ENCODE data around the gene RPRM.
"Not testable (repeated sequence)": the region's sequence is repeated elsewhere in the genome, so short reads cannot be mapped to it uniquely, and the experiment has no call there.

Gene RPRM

DNA sequence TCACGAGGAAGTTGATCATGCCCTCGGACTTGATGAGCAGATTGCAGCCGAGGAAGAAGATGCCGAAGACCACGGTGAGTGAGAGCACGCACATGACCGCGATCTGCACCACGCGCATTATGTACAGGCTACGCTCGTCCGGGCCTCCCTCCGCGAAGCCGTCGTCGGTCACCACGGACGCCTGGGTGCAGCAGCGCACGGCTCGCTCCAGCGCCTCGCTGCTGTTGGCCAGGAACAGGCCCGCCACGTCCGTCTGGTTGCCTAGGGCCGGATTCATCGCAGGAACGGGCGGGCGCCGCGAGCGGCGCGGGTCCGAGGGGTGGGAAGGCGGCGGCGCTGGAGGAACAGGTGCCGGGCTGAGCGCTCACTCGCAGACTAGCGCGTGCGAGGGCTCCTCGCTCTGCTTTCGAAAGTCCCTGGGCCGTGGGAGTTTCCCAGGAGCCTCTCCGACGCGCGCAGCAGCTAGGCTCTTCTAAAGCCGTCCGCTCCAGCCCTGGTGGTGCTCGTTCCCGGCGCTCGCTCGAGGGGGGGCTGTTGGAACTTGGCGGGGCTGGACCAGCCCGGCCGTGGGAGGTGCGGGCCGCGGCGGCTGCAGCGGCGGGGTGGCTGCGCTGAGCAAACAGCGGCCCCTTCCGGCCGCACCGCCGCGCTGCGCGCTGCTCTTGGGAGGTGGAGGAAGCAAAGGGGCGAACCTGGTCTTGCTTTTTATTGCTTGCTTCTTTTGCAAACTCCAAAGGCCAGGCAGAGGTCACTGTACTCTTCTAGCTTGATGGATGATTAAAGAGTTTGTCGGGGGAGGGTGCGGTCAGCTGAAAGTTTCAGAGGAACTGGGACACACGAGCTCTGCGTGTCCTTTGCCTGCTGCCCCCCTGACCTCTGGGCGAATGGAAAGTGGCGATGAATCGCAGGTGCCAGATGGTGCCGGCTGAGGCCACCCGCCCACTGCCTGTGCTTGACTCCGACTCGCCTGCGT lies at the start of gene RPRM:
Gene RPRM, minus strand, starts transcription at position 474 of the 973 bp plus-strand sequence. Its CDS starts 197 bp downstream, at position 277.
- no peaks in the 10 kb centered on the region for H3K36me3 ChIP-seq (ENCODE audit: control insufficient read depth, insufficient read depth, low read length)
- peaks cover 4% of the 10 kb centered on the region for H3K4me1 ChIP-seq (ENCODE audit: control insufficient read depth, insufficient read depth, low read length)
- peak within 1 kb of the TSS; percentile 83 for H3K4me3 ChIP-seq (ENCODE audit: low read length)
- peaks cover 9% of the 10 kb centered on the region for H3K27me3 ChIP-seq (ENCODE audit: control insufficient read depth, insufficient read depth, low read length)
- no peak within 1 kb of the TSS for H3K9ac ChIP-seq (ENCODE audit: low read length)
- H3K27ac ChIP-seq (ENCODE audit: low read depth, low read length), result peak within 1 kb of the TSS; percentile 55

DNA sequence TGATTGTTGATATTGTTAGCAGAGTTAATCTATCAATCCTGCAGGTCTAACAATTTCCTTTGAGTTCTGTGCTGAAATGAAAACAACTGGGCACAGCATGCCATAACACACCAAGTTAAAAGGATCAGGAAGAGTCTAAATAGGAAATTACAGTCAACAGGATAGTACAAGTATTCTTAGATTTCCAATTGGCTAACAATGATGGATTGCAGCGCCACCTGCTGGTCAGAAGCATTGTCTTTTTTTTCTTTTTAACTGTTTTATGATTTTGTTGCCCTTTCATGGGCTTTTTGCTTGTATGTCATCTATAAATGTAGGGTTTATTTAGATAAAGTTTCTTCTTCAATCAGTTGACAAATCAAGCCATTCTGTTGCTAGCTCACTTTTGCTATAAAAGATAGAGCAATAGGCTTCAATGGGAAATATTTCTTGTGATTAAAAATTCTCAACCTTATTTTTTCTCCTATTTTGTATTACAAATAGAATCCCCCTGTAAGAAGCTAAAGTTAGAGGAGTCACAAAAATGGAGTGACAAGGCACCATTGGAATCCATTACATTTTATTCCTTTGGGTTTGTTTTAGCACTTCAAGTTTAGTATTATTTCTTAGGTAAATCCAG lies 40.8 kb upstream of the RPRM start:
- Histone ChIP-seq H3K27me3 (ENCODE audit: control insufficient read depth, insufficient read depth, low read length) (no peaks in the 10 kb centered on the region), H3K27ac (ENCODE audit: low read depth, low read length) (no peak overlapping the region), H3K36me3 (ENCODE audit: control insufficient read depth, insufficient read depth, low read length) (no peaks in the 10 kb centered on the region), H3K4me1 (ENCODE audit: control insufficient read depth, insufficient read depth, low read length) (no peaks in the 10 kb centered on the region), H3K9ac (ENCODE audit: low read length) (no peak overlapping the region), H3K4me3 (ENCODE audit: low read length) (no peak overlapping the region)

- H3K4me1 ChIP-seq (ENCODE audit: control insufficient read depth, insufficient read depth, low read length), result no peaks in the 10 kb centered on the region
- H3K27ac ChIP-seq (ENCODE audit: low read depth, low read length), result no peak overlapping the region
- H3K9ac ChIP-seq (ENCODE audit: low read length), result no peak overlapping the region
- no peak overlapping the region for H3K4me3 ChIP-seq (ENCODE audit: low read length)
- H3K27me3 ChIP-seq (ENCODE audit: control insufficient read depth, insufficient read depth, low read length), result no peaks in the 10 kb centered on the region
- no peaks in the 10 kb centered on the region for H3K36me3 ChIP-seq (ENCODE audit: control insufficient read depth, insufficient read depth, low read length)
These were observed 33.8 kb upstream of the RPRM start for GRCh38 chr2:153512331-153512730.

DNA sequence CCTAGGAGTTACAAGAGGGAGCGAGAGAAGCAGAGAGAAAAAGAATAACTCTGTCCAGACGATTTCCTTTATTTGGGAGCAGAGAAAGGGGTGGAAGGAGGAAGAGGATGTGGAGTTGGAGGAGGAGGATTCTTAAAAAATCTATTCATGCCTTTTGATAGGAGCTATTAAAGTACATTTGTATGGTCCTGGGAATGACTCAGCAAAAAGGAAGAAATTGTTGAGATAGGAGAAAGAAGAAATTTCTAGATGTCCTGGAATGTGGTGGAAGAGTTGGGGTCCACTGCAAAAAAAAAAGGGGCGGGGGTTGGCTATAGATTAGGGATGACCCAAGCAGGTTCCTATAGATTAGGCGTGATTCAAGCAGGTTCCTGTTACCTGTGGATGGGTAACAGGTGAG lies 32.4 kb upstream of the RPRM start:
- Histone ChIP-seq H3K4me3 (ENCODE audit: low read length) (no peak overlapping the region), H3K36me3 (ENCODE audit: control insufficient read depth, insufficient read depth, low read length) (no peaks in the 10 kb centered on the region), H3K27ac (ENCODE audit: low read depth, low read length) (no peak overlapping the region), H3K27me3 (ENCODE audit: control insufficient read depth, insufficient read depth, low read length) (no peaks in the 10 kb centered on the region), H3K4me1 (ENCODE audit: control insufficient read depth, insufficient read depth, low read length) (no peaks in the 10 kb centered on the region), H3K9ac (ENCODE audit: low read length) (no peak overlapping the region)

DNA sequence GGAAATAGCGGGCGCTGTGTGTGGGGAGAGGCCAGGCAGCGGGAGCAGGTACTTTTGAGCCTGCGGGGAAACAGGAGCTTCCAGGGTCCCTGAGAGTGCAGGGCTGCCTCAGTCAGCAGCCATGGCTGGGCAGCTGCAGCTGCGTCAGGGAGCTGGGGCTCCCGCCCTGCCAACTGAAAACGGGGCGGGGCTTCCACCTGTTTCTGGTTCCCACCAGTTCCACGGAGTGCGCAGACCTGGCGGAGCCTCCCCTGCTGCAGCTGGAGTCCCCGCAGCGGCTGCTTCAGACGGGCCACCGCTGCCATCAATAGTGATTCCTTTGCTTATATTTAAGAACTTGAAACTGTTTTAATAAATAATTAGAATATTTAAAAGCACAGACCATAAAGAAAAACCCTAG lies 30.6 kb upstream of the RPRM start:
- H3K4me1 ChIP-seq (ENCODE audit: control insufficient read depth, insufficient read depth, low read length), result no peaks in the 10 kb centered on the region
- H3K36me3 ChIP-seq (ENCODE audit: control insufficient read depth, insufficient read depth, low read length), result no peaks in the 10 kb centered on the region
- H3K27me3 ChIP-seq (ENCODE audit: control insufficient read depth, insufficient read depth, low read length), result no peaks in the 10 kb centered on the region
- H3K9ac ChIP-seq (ENCODE audit: low read length), result no peak overlapping the region
- no peak overlapping the region for H3K4me3 ChIP-seq (ENCODE audit: low read length)
- no peak overlapping the region for H3K27ac ChIP-seq (ENCODE audit: low read depth, low read length)

GRCh38 chr2:153506499-153506898 lies 27.9 kb upstream of the RPRM start:
- not testable (repeated sequence) for H3K4me1 ChIP-seq (ENCODE audit: control insufficient read depth, insufficient read depth, low read length); H3K36me3 ChIP-seq (ENCODE audit: control insufficient read depth, insufficient read depth, low read length); H3K9ac ChIP-seq (ENCODE audit: low read length); H3K27ac ChIP-seq (ENCODE audit: low read depth, low read length); H3K27me3 ChIP-seq (ENCODE audit: control insufficient read depth, insufficient read depth, low read length); H3K4me3 ChIP-seq (ENCODE audit: low read length)

- Histone ChIP-seq H3K27me3 (ENCODE audit: control insufficient read depth, insufficient read depth, low read length) (no peaks in the 10 kb centered on the region), H3K4me1 (ENCODE audit: control insufficient read depth, insufficient read depth, low read length) (no peaks in the 10 kb centered on the region), H3K4me3 (ENCODE audit: low read length) (no peak overlapping the region), H3K36me3 (ENCODE audit: control insufficient read depth, insufficient read depth, low read length) (no peaks in the 10 kb centered on the region), H3K27ac (ENCODE audit: low read depth, low read length) (no peak overlapping the region), H3K9ac (ENCODE audit: low read length) (no peak overlapping the region)
These were observed 20.9 kb upstream of the RPRM start for GRCh38 chr2:153499439-153499838.

DNA sequence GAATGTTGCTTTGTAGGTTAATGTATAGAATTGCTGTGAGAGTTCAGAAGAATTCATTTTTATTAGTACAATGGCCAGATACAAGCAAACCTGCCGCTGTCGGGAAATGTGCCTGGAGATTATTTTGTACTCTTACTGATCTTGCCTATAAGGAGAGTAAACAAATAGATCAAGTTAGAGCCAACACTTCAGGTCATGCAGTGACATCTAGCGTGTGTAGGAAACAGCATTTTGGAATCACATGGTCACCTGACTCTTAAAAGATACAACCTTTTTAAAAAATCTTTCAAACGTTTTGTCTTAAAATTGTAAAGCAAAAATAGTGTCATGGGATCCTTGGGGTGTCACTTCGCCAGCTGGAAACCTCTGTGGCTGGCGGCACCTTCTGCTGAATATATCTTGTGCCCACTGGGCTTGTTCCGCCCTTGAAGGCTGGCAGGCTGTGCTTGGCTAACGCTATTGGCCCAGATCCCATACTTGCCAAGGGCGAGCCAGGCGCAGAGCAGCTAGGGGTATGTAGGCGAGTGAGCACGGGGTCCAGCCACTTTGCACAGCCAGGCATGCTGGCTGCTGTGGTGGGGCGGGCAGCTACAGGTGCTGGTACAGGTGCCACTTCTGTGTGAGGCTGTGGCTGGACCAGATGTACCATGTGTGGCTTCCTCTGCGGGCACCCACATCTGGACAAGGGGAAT lies 19.5 kb upstream of the RPRM start:
- Histone ChIP-seq H3K36me3 (ENCODE audit: control insufficient read depth, insufficient read depth, low read length) (no peaks in the 10 kb centered on the region), H3K4me1 (ENCODE audit: control insufficient read depth, insufficient read depth, low read length) (no peaks in the 10 kb centered on the region), H3K4me3 (ENCODE audit: low read length) (no peak overlapping the region), H3K27me3 (ENCODE audit: control insufficient read depth, insufficient read depth, low read length) (no peaks in the 10 kb centered on the region), H3K9ac (ENCODE audit: low read length) (no peak overlapping the region), H3K27ac (ENCODE audit: low read depth, low read length) (no peak overlapping the region)

DNA sequence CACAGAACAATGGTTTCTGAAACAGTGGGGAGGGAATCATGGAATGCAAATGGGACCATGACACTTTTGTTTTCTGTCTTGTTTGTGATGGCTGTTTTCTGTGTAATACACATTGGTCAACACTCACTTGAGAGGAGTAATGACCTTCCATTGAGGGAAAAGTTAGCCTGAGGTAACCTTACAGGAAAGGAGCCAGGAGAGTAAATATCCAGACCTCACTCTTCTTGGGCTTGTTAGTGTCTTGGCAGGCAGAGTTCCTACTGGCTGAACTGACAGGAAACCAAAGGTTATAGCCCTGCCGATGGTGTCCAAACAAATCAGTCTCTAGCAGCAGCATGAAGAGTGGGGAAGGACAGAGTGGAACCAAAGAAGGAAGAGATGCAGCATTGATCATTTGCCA lies 17.2 kb upstream of the RPRM start:
- Histone ChIP-seq H3K4me3 (ENCODE audit: low read length) (no peak overlapping the region), H3K9ac (ENCODE audit: low read length) (no peak overlapping the region), H3K36me3 (ENCODE audit: control insufficient read depth, insufficient read depth, low read length) (no peaks in the 10 kb centered on the region), H3K27me3 (ENCODE audit: control insufficient read depth, insufficient read depth, low read length) (no peaks in the 10 kb centered on the region), H3K27ac (ENCODE audit: low read depth, low read length) (no peak overlapping the region), H3K4me1 (ENCODE audit: control insufficient read depth, insufficient read depth, low read length) (no peaks in the 10 kb centered on the region)

DNA sequence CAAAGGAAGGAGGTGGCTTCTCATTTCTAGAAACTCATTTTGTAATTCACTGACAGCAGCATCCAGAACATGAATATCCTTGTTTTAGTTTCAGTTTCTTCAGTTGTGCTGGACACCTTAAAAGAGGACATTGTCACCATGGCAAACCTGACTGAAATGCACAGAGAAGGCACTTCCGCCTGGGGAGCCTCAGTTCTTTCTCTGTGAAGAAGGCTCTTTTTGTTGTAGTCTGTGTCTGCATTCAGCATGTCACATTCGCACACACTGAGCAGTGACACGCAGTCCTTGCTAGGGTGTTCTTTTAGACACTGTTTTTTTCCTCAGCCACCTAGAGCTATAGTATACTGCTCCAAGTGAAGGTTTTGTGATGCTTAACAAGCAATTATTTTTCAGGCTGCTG lies 9.5 kb upstream of the RPRM start:
- no peak overlapping the region for H3K4me3 ChIP-seq (ENCODE audit: low read length)
- no peaks in the 10 kb centered on the region for H3K4me1 ChIP-seq (ENCODE audit: control insufficient read depth, insufficient read depth, low read length)
- no peak overlapping the region for H3K27ac ChIP-seq (ENCODE audit: low read depth, low read length)
- no peaks in the 10 kb centered on the region for H3K27me3 ChIP-seq (ENCODE audit: control insufficient read depth, insufficient read depth, low read length)
- H3K36me3 ChIP-seq (ENCODE audit: control insufficient read depth, insufficient read depth, low read length), result no peaks in the 10 kb centered on the region
- no peak overlapping the region for H3K9ac ChIP-seq (ENCODE audit: low read length)

DNA sequence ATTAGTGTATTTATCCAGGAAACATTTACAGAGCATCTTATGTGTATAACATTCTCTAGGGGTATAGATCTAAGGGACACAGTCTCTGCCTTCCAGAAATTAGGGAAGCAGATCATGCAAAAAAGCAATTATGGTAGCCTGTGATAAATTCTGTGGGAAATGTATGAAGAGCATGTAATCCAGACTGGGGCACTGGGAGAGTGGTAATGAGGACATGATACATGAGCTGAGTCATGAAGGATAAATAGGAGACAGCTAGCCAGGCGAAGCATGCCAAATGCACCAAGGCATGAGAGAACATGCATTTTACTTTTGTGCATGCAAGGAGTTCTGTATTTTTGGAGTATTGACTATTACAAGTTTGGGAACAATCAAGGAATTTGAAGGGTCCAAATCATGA lies 8.9 kb upstream of the RPRM start:
- no peak overlapping the region for H3K9ac ChIP-seq (ENCODE audit: low read length)
- H3K4me3 ChIP-seq (ENCODE audit: low read length), result no peak overlapping the region
- no peaks in the 10 kb centered on the region for H3K27me3 ChIP-seq (ENCODE audit: control insufficient read depth, insufficient read depth, low read length)
- no peaks in the 10 kb centered on the region for H3K36me3 ChIP-seq (ENCODE audit: control insufficient read depth, insufficient read depth, low read length)
- no peaks in the 10 kb centered on the region for H3K4me1 ChIP-seq (ENCODE audit: control insufficient read depth, insufficient read depth, low read length)
- H3K27ac ChIP-seq (ENCODE audit: low read depth, low read length), result no peak overlapping the region

DNA sequence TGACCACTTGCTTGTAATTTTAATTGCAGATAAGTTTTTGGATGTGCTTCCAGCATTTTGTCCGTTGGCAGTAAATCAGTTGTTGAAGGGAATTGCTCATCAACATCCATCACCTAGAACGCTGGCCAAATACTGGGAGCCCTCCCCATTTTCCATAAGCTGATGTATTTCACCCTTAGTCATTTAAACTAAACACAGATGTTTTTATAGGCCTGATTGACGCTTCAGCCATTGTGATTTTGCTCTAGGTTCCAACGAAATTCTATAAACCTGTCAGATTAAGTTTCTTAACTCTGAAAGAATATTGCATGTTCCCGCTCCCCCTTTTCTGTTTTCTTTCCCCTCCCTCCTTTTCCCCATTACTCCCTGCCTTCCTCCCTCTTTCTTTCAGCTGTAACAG lies 1.0 kb upstream of the RPRM start:
- peaks cover 9% of the 10 kb centered on the region for H3K27me3 ChIP-seq (ENCODE audit: control insufficient read depth, insufficient read depth, low read length)
- H3K4me1 ChIP-seq (ENCODE audit: control insufficient read depth, insufficient read depth, low read length), result peaks cover 4% of the 10 kb centered on the region
- no peak overlapping the region for H3K4me3 ChIP-seq (ENCODE audit: low read length)
- H3K27ac ChIP-seq (ENCODE audit: low read depth, low read length), result no peak overlapping the region
- no peaks in the 10 kb centered on the region for H3K36me3 ChIP-seq (ENCODE audit: control insufficient read depth, insufficient read depth, low read length)
- no peak overlapping the region for H3K9ac ChIP-seq (ENCODE audit: low read length)
